GM10847 (cell line): ENCODE results near the gene BAMBI.

Experiments used
- POLR2A ChIP-seq: IDR thresholded peaks from 2 replicates; pipeline ENCODE4 v1.6.1; 2011; ENCODE audit not compliant: insufficient read length; ENCODE audit errors: extremely low read depth

Gene BAMBI

DNA sequence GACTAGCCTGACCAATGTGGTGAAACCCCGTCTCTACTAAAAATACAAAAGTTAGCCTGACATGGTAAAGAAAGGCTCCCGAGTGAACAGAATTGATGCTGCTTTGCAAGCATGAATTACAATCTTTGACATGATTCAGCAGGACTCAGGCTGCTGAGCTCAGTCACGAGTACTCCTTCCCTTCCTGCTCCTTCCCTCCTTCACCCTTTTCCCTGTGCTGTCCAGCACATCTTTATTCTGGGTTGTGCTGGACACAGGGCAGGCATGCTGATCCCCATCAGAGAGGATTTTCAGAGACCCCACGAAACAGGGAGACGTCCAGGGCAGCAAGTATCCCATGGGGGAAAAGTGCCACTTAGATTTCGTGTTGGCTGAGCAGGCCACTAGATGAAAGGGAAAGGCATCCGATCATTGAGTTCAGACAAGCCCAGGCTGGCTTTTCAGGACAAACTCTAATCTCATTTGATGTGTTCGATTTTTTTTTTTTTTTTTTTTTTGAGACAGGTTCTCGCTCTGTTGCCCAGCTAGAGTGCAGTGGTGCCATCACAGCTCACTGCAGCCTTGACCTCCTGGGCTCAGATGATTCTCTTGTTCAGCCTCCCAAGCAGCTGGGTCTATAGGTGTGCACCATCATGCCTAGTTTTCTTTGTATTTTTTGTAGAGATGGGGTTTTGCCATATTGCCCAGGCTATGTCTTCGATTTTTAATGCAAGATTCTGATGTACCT lies 36.5 kb downstream of the BAMBI start:
- no peak for TF ChIP-seq POLR2A

DNA sequence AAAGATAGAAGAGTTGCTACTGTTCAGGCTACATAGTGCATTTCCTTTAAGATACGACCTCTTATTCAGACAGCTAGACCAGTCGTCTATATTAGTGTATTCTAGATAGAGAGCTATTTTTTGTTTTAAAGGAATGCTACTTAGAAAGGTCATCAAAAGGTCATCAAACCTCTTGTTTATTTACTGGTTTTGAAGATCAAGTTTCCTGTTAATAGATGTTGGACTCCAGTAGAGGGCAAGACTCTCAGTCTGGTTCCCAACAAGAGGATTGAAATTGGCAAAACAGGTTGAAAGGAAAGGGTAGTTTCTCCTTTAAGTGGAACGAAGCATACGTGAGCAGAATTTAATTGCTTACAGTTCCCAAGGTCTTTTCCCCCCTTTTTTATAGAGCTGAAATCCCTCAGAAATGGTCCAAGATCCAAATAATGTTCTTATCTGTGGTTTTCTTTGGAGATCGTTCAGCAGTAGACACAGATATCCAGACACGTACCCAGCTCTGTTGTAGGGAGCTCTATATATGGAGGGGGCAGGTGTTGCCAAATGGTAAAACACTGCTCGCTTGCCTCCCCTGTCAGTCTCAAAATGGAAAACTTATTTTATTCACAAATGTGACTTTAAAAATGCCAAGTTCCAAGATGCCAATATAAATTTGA lies 37.2 kb downstream of the BAMBI start:
- TF ChIP-seq POLR2A, result no peak

DNA sequence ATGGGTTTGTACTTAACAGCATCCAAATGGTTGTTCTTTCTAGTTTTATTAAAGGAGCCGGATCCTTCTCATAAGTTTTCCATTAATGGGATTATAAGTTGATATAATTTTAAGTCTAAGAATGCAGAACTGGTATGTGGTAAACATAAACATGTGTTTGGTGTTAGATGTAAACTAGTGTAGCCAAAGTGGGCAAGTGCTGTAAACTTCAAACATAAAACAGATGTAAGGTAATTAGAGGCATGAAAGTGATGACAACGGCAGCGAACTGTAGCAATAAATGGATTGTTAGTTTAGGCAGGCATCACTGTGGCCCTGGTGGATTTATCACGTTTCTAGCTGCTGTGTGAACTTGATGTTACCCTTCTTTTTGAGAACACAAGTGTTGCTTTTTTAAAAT lies 37.9 kb downstream of the BAMBI start:
- no peak for TF ChIP-seq POLR2A

DNA sequence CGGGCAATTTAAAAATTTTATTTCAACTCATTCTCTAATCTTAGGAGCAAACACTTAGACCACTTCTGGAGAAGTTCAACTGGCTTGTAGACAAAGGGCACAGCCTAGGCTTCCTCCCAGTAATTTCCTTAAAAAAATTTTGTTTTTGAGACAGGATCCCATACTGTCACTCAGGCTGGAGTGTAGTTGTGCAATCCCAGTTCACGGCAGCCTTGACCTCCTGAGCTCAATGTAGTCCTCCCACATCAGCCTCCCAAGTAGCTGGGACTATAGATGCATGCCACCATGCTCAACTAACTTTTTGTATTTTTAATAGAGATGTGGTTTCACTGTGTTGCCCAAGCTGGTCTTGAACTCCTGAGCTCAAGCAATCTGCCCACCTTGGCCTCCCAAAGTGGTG lies 38.4 kb downstream of the BAMBI start:
- no peak for TF ChIP-seq POLR2A

DNA sequence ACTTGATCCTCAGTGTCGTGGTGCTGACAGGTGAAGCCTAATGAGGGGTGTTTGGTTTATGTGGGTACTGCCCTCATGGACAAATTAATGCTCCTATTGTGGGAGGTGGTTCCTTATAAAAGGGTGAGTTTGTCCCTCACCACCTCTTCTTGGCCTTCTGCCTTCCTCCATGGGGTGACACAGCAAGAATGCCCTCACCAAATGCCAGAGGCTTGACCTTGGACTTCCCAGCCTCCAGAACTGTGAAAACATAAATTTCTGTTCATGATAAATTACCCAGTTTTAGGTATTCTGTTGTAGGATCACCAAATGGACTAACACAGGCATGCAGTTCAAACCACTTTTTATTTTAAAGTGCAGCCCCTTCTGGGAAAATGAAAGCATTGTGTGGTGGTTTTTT lies 39.4 kb downstream of the BAMBI start:
- TF ChIP-seq POLR2A, result no peak

DNA sequence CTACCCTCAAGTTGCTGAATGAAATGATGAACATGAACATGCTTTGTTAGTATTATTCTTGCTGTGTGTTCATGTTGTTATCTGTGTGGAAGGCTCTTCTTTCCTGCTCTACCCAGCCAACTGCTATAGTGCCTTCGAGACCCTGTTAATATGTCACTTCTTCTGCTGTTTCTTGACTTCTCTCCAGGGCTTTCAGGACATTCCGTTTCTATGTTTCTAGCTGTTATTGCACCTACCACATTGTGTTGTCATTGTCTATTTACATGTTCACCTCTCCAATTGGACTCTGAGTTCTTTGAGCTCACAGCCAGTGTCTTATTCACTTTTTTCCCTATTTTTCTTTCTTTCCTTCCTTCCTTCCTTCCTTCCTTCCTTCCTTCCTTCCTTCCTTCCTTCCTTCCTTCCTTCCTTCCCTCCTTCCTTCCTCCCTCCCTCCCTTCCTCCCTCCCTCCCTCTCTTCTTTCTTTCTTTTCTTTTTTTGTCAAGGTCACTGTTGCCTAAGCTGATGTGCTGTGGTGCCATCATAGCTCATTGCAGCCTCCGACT lies 40.4 kb downstream of the BAMBI start:
- no peak for TF ChIP-seq POLR2A

DNA sequence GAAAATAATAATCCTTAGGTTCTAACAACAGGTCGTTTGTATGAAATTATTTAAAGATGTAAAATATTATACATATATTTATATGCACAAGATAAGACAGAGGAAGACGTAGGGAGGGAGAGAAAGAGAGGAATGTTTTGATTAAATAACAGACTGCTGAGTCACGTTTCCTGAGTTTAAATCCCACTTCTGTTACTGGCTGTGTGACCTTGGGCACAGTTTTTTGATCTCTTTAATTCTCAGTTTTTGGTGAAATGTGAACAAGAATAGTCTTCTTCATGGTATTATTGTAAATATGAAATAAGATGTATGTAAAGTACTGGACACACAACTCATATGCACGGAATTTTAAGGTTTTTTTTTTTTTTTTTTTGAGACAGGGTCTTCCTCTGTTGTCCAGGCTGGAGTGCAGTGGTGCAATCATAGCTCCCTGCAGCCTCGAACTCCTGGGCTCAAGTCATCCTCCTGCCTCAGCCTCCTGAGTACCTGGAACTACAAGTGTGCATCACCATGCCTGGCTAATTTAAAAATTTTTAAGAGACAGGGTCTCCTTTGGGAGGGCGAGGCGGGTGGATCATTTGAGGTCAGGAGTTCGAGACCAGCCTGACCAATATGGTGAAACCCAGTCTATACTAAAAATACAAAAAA lies 42.6 kb downstream of the BAMBI start:
- TF ChIP-seq POLR2A, result no peak

DNA sequence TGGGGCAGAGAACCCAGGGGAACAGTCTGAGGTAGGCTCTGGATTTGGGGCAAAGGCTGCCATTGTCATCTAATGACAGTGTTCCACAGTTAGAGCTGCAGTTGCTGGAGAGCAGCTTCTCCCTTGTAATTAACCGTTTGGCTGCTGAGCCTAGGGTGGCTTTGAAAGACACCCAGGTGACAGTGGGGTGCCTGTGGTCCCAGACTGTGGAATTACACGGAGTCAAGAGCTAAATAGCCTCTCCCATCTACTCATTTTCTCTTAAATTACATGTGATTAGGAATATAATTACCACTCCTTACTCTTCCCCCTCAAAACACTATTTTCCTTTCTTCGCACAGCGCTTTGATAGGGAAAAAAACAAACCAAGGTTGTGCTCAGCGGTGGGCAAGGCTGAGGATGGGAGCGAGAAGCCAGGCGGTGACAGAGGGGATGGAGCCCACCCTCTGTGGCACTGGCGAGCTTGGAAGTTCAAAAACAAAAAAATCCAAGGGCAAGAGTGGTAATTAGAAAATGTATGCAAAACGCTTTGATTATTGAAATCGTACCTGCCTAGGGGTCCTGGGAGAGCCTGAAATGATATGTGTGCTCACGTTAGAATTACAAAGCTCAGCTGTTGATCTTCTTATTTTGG lies 44.1 kb downstream of the BAMBI start:
- TF ChIP-seq POLR2A, result no peak

DNA sequence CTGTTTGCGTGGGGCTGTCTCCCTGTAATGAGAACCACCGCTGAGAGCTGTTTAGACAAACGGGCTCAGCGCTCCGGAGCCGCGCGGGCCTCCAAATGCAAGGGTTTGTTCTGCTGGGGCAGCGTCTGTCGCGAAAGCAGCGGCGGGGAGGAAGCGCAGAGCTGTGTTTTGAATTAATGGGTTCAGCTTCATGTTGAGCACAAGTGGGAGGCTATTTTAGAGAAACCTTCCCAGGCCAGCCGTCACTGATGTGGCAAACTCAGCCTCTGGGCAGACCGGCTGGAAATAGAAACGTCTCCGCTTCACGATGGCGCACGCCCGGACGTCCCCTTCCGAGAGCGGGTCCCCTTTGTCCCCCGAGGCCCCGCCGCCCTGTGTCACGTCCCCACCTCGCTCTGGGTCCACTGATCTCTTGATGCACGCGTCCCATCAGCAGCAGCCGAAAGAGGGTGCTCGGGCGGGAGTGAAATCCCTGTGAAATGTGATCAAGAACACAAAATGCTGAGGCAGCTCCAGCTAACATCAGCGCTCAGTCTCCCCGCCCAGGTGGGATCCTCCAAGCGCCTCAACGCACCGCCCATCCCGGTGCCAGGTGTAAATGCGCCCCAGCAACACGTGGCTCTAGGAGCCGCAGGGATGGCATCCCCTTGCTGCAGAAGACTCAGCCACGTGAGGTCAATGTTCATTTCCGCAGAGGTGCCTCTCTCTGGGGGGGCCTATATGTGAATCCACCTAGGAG lies 44.9 kb downstream of the BAMBI start:
- no peak for TF ChIP-seq POLR2A

DNA sequence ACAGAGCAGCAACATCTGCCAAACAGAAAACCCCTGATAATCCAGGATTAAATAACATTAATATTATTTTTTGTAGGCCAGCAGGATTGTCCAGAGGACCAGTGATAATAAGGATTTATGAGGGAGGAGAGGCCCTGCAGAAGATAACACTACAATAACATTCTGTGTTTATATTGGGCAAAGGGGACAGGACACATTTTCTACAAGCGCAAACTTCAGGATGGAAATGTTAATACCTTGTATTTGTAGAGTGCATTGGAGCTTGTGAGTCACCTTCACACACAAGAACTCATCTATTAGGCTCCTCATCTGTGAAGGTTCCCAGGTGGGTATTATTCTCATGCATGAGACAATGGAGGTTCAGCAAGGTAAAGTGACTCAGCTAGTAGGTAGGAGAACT lies 51.0 kb downstream of the BAMBI start:
- TF ChIP-seq POLR2A, result no peak

DNA sequence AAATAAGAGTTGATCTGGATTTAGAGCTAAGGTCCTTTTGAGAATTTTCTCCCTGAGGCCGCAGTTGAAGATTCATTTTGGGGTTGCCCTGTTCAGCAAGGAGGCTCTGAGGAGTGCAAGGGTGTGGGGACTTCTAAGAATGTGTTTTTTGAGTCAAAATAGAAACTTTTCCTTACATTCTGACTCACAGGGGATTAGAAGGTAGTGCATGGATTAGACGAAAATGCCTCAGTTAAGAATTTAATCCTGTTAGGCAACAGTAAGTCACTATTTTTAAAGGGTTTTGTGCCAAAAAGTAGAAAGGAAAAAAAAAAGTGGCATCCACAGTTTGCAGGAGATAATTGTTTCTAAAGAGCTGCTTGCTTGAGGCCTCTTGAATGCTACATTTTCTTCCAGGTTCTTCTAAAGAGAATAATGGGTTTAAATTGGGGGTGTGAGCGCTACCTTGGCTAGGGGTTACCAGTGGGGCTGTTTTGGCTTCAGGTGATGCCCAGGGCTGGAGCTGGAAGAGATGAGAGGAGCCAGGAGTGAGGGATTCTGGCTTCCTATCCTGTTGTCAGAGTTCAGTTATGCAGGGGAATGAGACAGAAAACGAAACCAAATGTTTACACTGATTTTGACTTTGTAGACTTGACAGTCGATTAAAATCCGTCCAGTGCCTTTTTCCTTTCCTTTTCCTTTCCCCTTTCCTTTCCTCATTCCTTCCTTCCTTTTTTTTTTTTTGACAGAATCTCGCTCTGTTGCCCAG lies 52.9 kb downstream of the BAMBI start:
- no peak for TF ChIP-seq POLR2A

DNA sequence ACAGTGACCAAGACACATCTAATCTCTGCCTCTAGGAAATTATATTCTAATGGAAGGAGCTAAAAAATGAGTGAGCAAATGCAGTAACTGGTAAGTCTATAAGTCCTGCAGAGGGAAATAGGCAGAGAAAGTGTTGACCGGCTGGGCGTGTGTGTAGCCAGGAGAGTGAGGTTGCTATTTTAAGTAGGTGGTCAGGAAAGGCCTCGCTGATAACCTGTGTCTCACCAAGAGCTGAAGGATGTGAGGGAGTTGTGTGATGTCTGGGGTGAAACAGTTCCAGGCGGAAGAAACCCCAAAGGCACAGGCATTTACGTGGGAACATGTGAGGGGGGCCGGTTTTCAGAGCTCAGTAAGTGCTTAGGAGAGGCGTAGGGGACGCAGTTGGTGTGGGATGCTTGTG lies 54.8 kb downstream of the BAMBI start:
- TF ChIP-seq POLR2A, result no peak
